HFF-Myc (cell line): Measurements from ENCODE around the gene URAD.
A peak's percentile ranks its signal among the peaks of the same experiment; 100 is the strongest.

Experiments used
- DNase-seq: peaks from one replicate; pipeline ENCODE4 v3.0.0-alpha.2; 2011; ENCODE audit warnings: low read depth; ENCODE audit errors: extremely low read depth
- H3K4me3 ChIP-seq: replicated peaks from 2 replicates; pipeline ENCODE4 v1.5.1; 2011; ENCODE audit warnings: low read depth, mild to moderate bottlenecking, control low read depth, low read length
- CTCF ChIP-seq: IDR thresholded peaks from 2 replicates; pipeline ENCODE4 v1.5.1; 2012; ENCODE audit warnings: mild to moderate bottlenecking, low read depth, low read length, control low read depth; ENCODE audit errors: missing control alignments

URAD gene

GRCh38 chr13:27962982-27963381 lies 25.5 kb downstream of the URAD start:
- no peak overlapping the region for H3K4me3 ChIP-seq
- TF ChIP-seq CTCF = no peak
- DNase-seq = no peak

GRCh38 chr13:27962128-27962841 lies 26.2 kb downstream of the URAD start:
- TF ChIP-seq CTCF = no peak

GRCh38 chr13:27961227-27962085 lies 27.0 kb downstream of the URAD start:
- no peak for DNase-seq
- H3K4me3 ChIP-seq = no peak overlapping the region
- TF ChIP-seq CTCF = no peak

More at GRCh38 chr13:27962128-27962841, 26.2 kb downstream of the URAD start:
- DNase-seq = no peak
- no peak overlapping the region for H3K4me3 ChIP-seq

DNA sequence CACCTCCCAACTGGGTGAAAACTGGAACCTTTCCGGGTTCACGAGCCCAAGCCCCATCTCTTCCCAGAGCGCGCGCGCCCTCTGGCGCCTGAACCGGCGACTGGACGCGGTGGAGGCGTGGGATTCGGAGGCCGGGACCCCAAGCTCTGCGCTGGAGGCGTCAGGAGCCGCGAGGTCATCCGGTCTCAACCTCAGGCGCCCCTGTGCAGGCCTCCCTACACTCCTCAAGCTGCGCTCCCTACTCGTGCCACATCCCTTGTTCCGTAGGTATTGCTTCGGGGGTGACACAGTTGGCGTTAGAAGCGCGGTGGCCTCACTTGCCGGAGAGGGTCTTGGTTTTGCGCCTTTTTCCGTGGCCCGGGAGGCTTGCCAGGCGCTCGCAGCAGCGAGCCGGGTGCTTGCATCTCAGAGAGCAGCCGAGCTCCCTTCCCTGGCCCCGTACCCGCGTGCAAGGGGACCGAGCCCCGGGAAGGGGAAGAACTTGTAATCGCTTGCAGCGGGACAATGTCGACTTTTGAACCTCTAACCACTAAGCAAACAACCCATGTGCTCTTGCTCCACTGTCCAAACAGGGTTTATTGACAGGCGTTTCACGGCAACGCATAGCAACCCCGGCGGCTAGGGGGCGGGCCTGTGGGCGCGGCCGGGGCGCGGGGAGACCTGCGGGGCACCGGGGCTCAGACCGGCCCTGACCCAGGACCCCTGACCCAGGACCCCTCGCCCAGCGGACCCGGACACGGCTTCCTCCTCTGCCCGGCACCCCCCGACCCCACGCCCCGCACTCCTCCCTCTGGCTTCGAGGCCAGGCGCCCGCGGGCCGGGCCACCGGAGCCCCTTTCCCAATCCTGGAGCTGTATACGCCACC lies 27.9 kb downstream of the URAD start:
- peak; percentile 39 for TF ChIP-seq CTCF
- no peak overlapping the region for H3K4me3 ChIP-seq
- DNase-seq = no peak

GRCh38 chr13:27959976-27960361 lies 28.5 kb downstream of the URAD start:
- no peak overlapping the region for H3K4me3 ChIP-seq
- no peak for DNase-seq
- TF ChIP-seq CTCF = no peak

GRCh38 chr13:27956576-27957300 lies 31.8 kb downstream of the URAD start:
- DNase-seq = no peak

More at GRCh38 chr13:27956576-27957300, 31.8 kb downstream of the URAD start:
- TF ChIP-seq CTCF = no peak
- no peak overlapping the region for H3K4me3 ChIP-seq
